ENCODE data around the gene PRAMEF4.
"Not testable (repeated sequence)": the region's sequence is repeated elsewhere in the genome, so short reads cannot be mapped to it uniquely, and the experiment has no call there.

The PRAMEF4 gene

GRCh38 chr1:12886101-12886500, at the start of gene PRAMEF4:
Gene PRAMEF4 (minus strand): TSS chr1:12886201. CDS start chr1:12883394, 2,807 bp downstream.
- DNase-seq = not testable (repeated sequence)

DNA sequence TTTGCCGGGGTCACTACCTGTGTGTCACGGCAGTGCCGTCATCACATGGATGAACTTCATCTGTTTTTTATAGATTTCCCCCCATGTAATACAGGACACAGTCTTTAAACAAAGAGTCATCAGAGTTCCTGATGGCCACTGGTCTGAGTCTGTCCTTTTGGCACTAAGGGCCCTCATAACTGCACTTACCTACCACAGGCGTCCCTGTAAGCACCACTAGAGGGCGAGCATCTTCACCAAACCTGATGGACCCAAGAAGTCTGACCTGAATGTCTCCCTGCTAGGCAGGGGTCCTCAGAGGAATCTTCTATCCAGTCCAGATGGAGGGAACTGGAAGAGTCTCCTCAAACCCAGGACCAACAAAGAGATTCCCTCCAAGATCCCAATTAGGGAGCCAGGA, 38.4 kb upstream of the PRAMEF4 start:
- not testable (repeated sequence) for DNase-seq

- DNase-seq = not testable (repeated sequence)
Observed at GRCh38 chr1:12921749-12922148, 35.7 kb upstream of the PRAMEF4 start.

- not testable (repeated sequence) for DNase-seq
Observed at GRCh38 chr1:12916310-12916709, 30.3 kb upstream of the PRAMEF4 start, which contains the start of gene PRAMEF7. Gene PRAMEF7 (plus strand): TSS chr1:12916610. CDS start chr1:12917693, 1,083 bp downstream.

DNA sequence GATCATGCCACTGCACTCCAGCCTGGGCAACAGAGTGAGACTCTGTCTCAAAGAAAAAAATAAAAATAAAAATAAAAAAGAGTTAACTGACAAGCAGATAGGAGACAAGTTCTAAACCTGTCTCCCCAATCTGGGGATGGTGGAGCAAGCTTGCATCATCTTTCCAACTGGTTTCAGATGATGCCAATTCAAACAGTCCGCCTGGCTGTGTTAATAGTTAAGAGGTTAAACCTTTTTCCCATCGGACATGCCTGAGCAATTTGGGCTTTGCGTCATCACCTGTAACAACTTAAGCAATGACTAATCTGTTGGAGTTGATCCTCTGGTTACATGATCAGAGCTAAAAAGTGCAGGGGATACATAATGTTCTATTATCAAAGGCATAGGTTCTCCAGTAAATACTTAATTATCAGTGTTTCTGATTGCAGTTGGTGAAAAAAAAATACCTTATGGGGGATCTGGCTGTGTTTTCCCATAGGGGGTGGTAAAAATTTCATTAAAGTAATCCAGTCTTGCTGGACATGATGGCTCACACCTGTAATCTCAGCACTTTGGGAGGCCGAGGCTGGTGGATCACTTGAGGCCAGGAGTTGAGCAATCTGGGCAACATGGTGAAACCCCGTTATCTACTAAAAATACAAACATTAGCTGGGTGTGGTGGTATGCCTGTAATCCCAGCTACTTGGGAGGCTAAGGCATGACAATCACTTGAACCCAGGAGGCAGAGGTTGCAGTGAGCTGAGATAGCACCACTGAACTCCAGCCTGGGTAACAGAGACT, 18.0 kb upstream of the PRAMEF4 start:
- DNase-seq = not testable (repeated sequence)

DNA sequence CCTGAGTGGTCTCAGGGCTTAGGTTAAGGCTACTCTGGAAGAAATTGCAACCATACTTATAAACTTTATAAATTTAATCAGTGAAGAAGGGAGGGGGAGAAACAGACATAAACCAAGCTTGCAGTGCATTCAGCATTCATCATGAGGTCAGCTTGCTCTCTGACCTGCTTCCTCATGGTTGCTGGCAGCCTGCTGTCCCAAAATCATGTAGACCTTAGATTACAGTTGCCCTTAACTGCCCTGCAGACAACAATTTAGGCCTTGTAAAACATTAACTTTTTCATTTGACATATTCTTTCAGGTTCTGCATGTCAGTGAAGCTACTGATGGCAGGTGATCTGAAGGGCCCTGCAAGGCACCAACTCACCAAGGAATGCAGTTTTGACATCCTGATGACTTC, 13.2 kb upstream of the PRAMEF4 start:
- not testable (repeated sequence) for DNase-seq

DNA sequence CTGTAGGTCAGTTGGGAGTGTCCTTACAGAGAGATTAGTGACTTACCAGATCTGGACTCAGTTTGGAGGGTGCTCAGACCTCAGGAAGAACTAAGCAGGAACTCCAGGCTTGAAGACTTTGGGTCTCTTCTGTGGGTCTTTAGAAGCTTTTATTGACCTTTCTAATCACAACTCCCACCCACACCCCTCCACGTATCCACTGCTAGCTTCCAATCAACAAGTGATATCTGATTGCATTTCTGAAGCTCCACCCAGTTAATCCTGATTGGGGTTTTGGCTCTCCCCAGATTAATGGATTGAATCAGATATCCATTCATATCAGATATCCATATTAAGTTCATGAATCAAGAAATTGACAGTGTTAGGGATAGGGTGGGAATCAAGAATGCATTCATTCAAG, 12.2 kb upstream of the PRAMEF4 start, which contains the start of gene PRAMEF10:
Gene PRAMEF10 (minus strand): TSS at position 101 of the 400 bp plus-strand sequence. CDS start 2,423 bp downstream, outside the sequence.
- DNase-seq = not testable (repeated sequence)

DNA sequence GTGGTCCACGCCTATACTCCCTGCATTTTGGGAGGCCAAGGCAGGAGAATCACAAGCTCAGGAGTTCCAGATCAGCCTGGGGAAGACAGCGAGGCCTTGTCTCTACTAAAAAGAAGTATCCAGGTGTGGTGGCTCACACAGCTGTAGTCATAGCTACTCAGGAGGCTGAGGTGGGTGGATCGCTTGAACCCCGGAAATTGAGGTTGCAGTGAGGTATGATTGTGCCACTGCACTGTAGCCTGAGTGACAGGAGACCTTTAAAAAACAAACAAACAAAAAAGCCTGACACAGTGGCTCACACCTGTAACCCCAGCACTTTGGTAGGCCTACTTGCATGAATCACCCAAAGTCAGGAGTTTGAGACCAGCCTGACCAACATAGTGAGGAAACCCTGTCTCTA, 7.5 kb downstream of the PRAMEF4 start:
- DNase-seq = not testable (repeated sequence)

DNA sequence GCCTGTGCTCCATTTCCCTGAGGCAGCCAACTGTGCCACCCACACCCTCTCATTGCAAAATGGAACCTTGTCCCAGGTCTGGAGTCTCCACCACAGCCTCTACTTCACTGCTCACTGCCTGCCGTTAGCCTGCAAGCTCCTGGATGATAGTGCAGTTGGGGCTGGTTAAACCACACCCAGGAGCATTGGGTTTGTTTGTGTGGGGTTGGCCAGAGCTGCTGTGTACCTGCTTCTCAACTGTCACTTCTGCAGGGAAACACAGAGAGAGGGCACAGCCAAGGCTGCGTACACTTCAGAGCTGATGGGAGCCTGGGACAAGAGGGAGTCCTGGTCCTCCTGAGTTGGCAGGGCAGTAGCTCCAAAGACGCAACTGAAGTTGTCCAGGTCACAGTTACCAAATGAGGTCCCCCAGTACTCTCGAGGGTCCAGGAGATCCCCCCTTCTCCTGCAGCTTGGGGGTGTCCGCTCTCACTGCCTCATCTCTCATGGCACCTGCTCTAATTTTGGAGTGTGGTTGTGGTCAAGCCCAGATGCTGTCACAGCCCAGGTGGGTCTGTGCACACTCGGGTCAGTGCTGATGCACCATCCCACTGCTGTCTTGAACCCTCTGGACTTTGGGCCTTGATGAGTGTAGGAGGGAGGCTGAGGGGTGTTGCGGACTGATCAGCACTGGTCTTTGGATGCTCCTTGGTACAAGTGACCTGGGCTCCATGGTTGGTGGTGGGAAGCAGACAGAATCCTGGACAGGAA, 22.7 kb downstream of the PRAMEF4 start:
- not testable (repeated sequence) for DNase-seq

DNA sequence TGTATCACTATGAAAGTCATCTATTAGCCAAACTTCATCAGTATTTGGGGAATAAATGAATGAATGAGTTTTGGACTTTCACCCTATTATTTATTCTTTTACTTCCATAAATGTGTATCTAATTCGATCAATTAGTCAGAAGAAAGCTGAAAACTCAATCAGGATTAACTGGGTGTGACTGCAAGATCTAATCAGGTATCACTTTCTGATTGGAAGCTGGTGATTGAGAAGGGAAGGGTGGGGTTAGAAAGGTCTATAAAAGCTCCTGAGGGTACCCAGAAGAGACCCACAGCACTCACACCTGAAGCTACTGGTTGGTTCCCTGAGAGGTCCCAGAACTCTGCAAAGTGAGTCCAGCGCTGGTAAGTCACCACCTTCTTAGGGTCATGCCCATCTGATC, 29.2 kb downstream of the PRAMEF4 start, which contains the start of gene PRAMEF2:
Gene PRAMEF2 (plus strand): TSS at position 301 of the 400 bp plus-strand sequence. CDS start 1,924 bp downstream, outside the sequence.
- DNase-seq = not testable (repeated sequence)

- no peak for DNase-seq
Observed at GRCh38 chr1:12851779-12852178, 34.2 kb downstream of the PRAMEF4 start.

- DNase-seq = not testable (repeated sequence)
Observed at GRCh38 chr1:12848620-12849019, 37.4 kb downstream of the PRAMEF4 start, which contains the start of gene HNRNPCL1. Gene HNRNPCL1 (minus strand): TSS chr1:12848720. CDS start chr1:12848289, 431 bp downstream.

- not testable (repeated sequence) for DNase-seq
Observed at GRCh38 chr1:12833251-12833650, 52.8 kb downstream of the PRAMEF4 start.

DNA sequence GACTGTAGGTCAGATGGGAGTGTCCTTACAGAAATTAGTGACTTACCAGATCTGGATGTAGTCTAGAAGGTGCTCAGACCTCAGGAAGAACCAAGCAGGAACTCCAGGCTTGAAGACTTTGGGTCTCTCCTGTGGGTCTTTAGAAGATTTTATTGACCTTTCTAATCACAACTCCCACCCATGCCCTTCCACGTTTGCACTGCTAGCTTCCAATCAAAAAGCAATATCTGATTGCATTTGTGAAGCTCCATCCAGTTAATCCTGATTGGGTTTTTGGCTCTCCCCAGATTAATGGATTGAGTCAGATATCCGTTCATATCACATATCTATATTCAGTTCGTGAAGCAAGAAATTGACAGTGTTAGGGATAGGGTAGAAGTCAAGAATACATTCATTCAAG, 54.7 kb downstream of the PRAMEF4 start, which contains the start of gene PRAMEF11:
Gene PRAMEF11 (minus strand): TSS at position 101 of the 400 bp plus-strand sequence. CDS start 2,621 bp downstream, outside the sequence.
- DNase-seq = not testable (repeated sequence)

Measured in SIG-M5 (cell line).